ENCODE measurements around the gene RRP12.

DNA sequence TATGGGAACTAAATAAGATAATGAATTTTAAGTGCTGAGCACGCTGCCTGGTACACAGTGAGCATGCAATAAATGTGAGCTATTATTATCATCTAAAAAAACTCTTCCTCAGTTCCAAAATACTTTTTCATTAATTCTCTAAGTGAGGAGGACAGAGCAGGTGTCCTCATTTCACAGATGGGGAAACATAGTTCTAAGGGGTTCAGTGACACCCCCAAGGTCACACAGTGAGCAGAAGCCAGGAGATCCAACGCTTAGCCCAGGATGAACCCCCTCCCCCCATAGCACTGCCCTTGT lies 6.8 kb upstream of the RRP12 start:
- TF ChIP-seq EZH2 (IDR thresholded peaks at IDR 0.05; ENCODE audit: insufficient read depth, poor library complexity, severe bottlenecking) (no peak), EZH2phosphoT487 (IDR thresholded peaks at IDR 0.05; ENCODE audit: insufficient read depth, low read depth) (no peak)

All from GM23248 (cell line).